CD14-positive monocyte (primary cell): ENCODE data around the gene PRAMEF2. TPM values are rescaled to one million over a fixed set of nuclear protein-coding genes. Genes with fewer than 3 reads are reported as not detected.
A peak's percentile ranks its signal among the peaks of the same experiment; 100 is the strongest.
"Not testable (repeated sequence)": the region's sequence is repeated elsewhere in the genome, so short reads cannot be mapped to it uniquely, and the experiment has no call there.

Experiments used
- DNase-seq, 3 donors: peaks; one replicate each; pipeline ENCODE4 v3.0.0-alpha.2; 2011 to 2022
- H2AFZ ChIP-seq: 2 replicates; pipeline ENCODE4 v1.6.0; 2012; ENCODE audit warnings: mild to moderate bottlenecking, low read depth, low read length, inconsistent platforms; ENCODE audit not compliant: insufficient read depth, poor library complexity, severe bottlenecking
- H3K27ac ChIP-seq, 2 donors: 1 replicate in 1 of 2; 2 replicates in 1 of 2; pipeline ENCODE4 v1.5.1; 2012 to 2013; ENCODE audit warnings: low read length in 2 of 2, control low read depth in 1 of 2, inconsistent platforms in 1 of 2, low read depth in 1 of 2, mild to moderate bottlenecking in 1 of 2
- H3K27me3 ChIP-seq, 2 donors: one replicate each; pipeline versions ENCODE4 v1.6.0 to v1.6.1; 2011 to 2013; ENCODE audit warnings: low read length in 2 of 2; ENCODE audit not compliant: control insufficient read depth in 2 of 2, insufficient read depth in 2 of 2
- H3K36me3 ChIP-seq, 2 donors: replicated peaks in 1 of 2; 1 replicate in 1 of 2; 2 replicates in 1 of 2; pipeline versions ENCODE4 v1.5.1 to v1.6.1; 2012 to 2013; ENCODE audit warnings: low read length in 2 of 2, control low read depth in 1 of 2, inconsistent platforms in 1 of 2, mild to moderate bottlenecking in 1 of 2; ENCODE audit not compliant: insufficient read depth in 2 of 2, control insufficient read depth in 1 of 2
- H3K4me1 ChIP-seq, 2 donors: 1 replicate in 1 of 2; 2 replicates in 1 of 2; pipeline versions ENCODE4 v1.5.1 to v1.6.1; 2012 to 2013; ENCODE audit warnings: low read length in 2 of 2, control low read depth in 1 of 2, inconsistent platforms in 1 of 2, mild to moderate bottlenecking in 1 of 2, moderate library complexity in 1 of 2; ENCODE audit not compliant: insufficient read depth in 2 of 2, control insufficient read depth in 1 of 2
- H3K4me2 ChIP-seq: replicated peaks from 2 replicates; pipeline ENCODE3; 2012; ENCODE audit warnings: low read length, moderate library complexity, mild to moderate bottlenecking; ENCODE audit not compliant: poor library complexity, severe bottlenecking; ENCODE audit errors: extremely low read depth
- H3K4me3 ChIP-seq, 3 experiments: fragments of 200-600 bp in 1 of 3; sonication (generic) in 1 of 3; replicated peaks in 1 of 3; 1 replicate in 2 of 3; 2 replicates in 1 of 3; pipeline ENCODE4 v1.5.1; 2011 to 2013; ENCODE audit warnings: low read length in 3 of 3, mild to moderate bottlenecking in 3 of 3, control low read depth in 2 of 3, low read depth in 2 of 3, inconsistent platforms in 1 of 3, moderate library complexity in 1 of 3
- H3K79me2 ChIP-seq: 2 replicates; pipeline ENCODE4 v1.6.0; 2012; ENCODE audit warnings: mild to moderate bottlenecking, control low read depth, inconsistent platforms, low read length, moderate library complexity; ENCODE audit not compliant: insufficient read depth
- H3K9ac ChIP-seq: 2 replicates; pipeline ENCODE4 v1.6.0; 2017; ENCODE audit warnings: low read length, mild to moderate bottlenecking; ENCODE audit not compliant: insufficient read depth, poor library complexity, severe bottlenecking
- H3K9me3 ChIP-seq, 2 donors: replicated peaks in 1 of 2; 1 replicate in 1 of 2; 2 replicates in 1 of 2; pipeline versions ENCODE4 v1.5.1 to v1.6.1; 2012 to 2013; ENCODE audit warnings: low read length in 2 of 2, control low read depth in 1 of 2; ENCODE audit not compliant: control insufficient read depth in 1 of 2, insufficient read depth in 1 of 2
- H4K20me1 ChIP-seq: 2 replicates; pipeline ENCODE4 v1.6.0; 2012; ENCODE audit warnings: mild to moderate bottlenecking, low read length, control low read depth, moderate library complexity; ENCODE audit not compliant: insufficient read depth
- H3K27ac Mint-ChIP-seq, 7 donors: one replicate each; pipeline ENCODE4 v1.8.0; 2020; ENCODE audit warnings: mild to moderate bottlenecking in 7 of 7, mixed read lengths in 7 of 7, moderate library complexity in 6 of 7, inconsistent platforms in 2 of 7
- H3K27me3 Mint-ChIP-seq, 3 donors: one replicate each; pipeline ENCODE4 v1.8.0; 2021 to 2022; ENCODE audit warnings: low read depth in 3 of 3, mild to moderate bottlenecking in 3 of 3, mixed read lengths in 3 of 3, moderate library complexity in 3 of 3, inconsistent platforms in 1 of 3
- H3K36me3 Mint-ChIP-seq, 2 donors: one replicate each; pipeline ENCODE4 v1.8.0; 2020; ENCODE audit warnings: mixed read lengths in 2 of 2, inconsistent platforms in 1 of 2, mild to moderate bottlenecking in 1 of 2
- H3K4me1 Mint-ChIP-seq: one replicate; pipeline ENCODE4 v1.8.0; 2020; ENCODE audit warnings: mild to moderate bottlenecking, mixed read lengths
- H3K4me3 Mint-ChIP-seq, 2 donors: one replicate each; pipeline ENCODE4 v1.8.0; 2020; ENCODE audit warnings: mild to moderate bottlenecking in 2 of 2, mixed read lengths in 2 of 2, moderate library complexity in 1 of 2
- H3K9me3 Mint-ChIP-seq, 7 donors: one replicate each; pipeline ENCODE4 v1.8.0; 2020 to 2022; ENCODE audit warnings: mixed read lengths in 7 of 7, mild to moderate bottlenecking in 6 of 7, moderate library complexity in 6 of 7, inconsistent platforms in 2 of 7
- WGBS: methylation state at CpG from one replicate; pipeline ENCODE4 v1.1.5; 2013; ENCODE audit warnings: missing lambda C conversion rate; ENCODE audit not compliant: insufficient coverage; 5-methylcytosine and 5-hydroxymethylcytosine counted together
- intact Hi-C, 2 donors: fragments of 100-400 bp; cut with micrococcal nuclease; formaldehyde crosslinking; loops; one replicate each; pipeline versions ENCODE4 v1.15.0 to v1.15.1; 2023
- polyA plus RNA-seq, 3 donors: library from polyadenylated mRNA; depleted of rRNA in 1 of 3; unstranded in 2 of 3; stranded (reverse) in 1 of 3; fragments of 300-500 nt in 2 of 3; fragments of >200 nt in 1 of 3; fragmentation: Illumina TruSeq in 2 of 3; gene quantifications; 1 replicate in 2 of 3; 2 replicates in 1 of 3; pipeline ENCODE4 v1.2.3, GENCODE V29; 2012 to 2021
- TF ChIP-seq, protein P1 (sequence below): fragments of 200-600 bp; IDR thresholded peaks from one replicate; pipeline ENCODE4 v1.8.0; 2022; ENCODE audit warnings: antibody characterized with exemption, mild to moderate bottlenecking

PRAMEF2 gene
- polyA plus RNA-seq, 3 donors, result not detected

DNA sequence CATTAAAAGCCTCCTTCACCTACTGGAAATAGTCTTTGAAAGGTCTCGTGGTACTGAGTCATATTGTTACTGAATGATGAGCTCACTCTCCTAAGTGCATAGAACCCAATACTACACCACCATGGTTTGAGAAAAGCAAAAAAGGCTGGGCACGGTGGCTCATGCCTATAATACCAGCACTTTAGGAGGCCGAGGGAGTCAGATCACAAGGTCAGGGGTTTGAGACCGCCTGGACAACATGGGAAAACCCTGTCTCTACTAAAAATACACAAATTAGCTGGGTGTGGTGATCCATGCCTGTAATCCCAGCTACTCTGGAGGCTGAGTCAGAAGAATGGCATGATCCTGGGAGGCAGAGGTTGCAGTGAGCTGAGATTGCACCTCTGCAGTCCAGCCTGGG is 5.1 kb upstream of the PRAMEF2 start:
- no peaks in the 10 kb centered on the region for H3K4me1 ChIP-seq
- Mint-ChIP-seq H3K9me3 (peaks cover 2 to 9% (median 4%) of the 10 kb centered on the region in 7 donors), H3K4me3 (no peak overlapping the region), H3K4me1 (no peaks in the 10 kb centered on the region), H3K27ac (no peak overlapping the region), H3K27me3 (peaks cover 0 to 4% (median 3%) of the 10 kb centered on the region in 3 donors), H3K36me3 (no peaks in the 10 kb centered on the region)
- no peak overlapping the region for H3K4me2 ChIP-seq
- H3K36me3 ChIP-seq, result no peaks in the 10 kb centered on the region
- no peaks in the 10 kb centered on the region for H3K79me2 ChIP-seq
- no CpG with 5 or more reads among the region's 4 CpGs for WGBS
- H3K27ac ChIP-seq, result no peak overlapping the region
- no peak for DNase-seq
- no peak overlapping the region for H2AFZ ChIP-seq
- H3K4me3 ChIP-seq, result no peak overlapping the region
- TF ChIP-seq, protein P1, sequence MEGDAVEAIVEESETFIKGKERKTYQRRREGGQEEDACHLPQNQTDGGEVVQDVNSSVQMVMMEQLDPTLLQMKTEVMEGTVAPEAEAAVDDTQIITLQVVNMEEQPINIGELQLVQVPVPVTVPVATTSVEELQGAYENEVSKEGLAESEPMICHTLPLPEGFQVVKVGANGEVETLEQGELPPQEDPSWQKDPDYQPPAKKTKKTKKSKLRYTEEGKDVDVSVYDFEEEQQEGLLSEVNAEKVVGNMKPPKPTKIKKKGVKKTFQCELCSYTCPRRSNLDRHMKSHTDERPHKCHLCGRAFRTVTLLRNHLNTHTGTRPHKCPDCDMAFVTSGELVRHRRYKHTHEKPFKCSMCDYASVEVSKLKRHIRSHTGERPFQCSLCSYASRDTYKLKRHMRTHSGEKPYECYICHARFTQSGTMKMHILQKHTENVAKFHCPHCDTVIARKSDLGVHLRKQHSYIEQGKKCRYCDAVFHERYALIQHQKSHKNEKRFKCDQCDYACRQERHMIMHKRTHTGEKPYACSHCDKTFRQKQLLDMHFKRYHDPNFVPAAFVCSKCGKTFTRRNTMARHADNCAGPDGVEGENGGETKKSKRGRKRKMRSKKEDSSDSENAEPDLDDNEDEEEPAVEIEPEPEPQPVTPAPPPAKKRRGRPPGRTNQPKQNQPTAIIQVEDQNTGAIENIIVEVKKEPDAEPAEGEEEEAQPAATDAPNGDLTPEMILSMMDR, result no peak
- no peaks in the 10 kb centered on the region for H3K9me3 ChIP-seq
- no peaks in the 10 kb centered on the region for H3K27me3 ChIP-seq
- H4K20me1 ChIP-seq, result no peaks in the 10 kb centered on the region
- no peak overlapping the region for H3K9ac ChIP-seq
- intact Hi-C loops, result no loop called here

DNA sequence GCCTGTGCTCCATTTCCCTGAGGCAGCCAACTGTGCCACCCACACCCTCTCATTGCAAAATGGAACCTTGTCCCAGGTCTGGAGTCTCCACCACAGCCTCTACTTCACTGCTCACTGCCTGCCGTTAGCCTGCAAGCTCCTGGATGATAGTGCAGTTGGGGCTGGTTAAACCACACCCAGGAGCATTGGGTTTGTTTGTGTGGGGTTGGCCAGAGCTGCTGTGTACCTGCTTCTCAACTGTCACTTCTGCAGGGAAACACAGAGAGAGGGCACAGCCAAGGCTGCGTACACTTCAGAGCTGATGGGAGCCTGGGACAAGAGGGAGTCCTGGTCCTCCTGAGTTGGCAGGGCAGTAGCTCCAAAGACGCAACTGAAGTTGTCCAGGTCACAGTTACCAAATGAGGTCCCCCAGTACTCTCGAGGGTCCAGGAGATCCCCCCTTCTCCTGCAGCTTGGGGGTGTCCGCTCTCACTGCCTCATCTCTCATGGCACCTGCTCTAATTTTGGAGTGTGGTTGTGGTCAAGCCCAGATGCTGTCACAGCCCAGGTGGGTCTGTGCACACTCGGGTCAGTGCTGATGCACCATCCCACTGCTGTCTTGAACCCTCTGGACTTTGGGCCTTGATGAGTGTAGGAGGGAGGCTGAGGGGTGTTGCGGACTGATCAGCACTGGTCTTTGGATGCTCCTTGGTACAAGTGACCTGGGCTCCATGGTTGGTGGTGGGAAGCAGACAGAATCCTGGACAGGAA is 6.4 kb downstream of the PRAMEF2 start:
- H4K20me1 ChIP-seq, H3K9me3 Mint-ChIP-seq, H3K79me2 ChIP-seq, H3K4me1 Mint-ChIP-seq, H3K9ac ChIP-seq, intact Hi-C loops, H3K27me3 Mint-ChIP-seq, H3K4me2 ChIP-seq, H3K4me1 ChIP-seq, H3K27me3 ChIP-seq, H3K9me3 ChIP-seq, H3K4me3 Mint-ChIP-seq, H2AFZ ChIP-seq, H3K36me3 Mint-ChIP-seq, H3K27ac ChIP-seq, H3K4me3 ChIP-seq, DNase-seq, H3K36me3 ChIP-seq: not testable (repeated sequence)
- WGBS, result no CpG with 5 or more reads among the region's 7 CpGs
- peak overlapping the region in 1 of 7 donors; percentile 46 for H3K27ac Mint-ChIP-seq

DNA sequence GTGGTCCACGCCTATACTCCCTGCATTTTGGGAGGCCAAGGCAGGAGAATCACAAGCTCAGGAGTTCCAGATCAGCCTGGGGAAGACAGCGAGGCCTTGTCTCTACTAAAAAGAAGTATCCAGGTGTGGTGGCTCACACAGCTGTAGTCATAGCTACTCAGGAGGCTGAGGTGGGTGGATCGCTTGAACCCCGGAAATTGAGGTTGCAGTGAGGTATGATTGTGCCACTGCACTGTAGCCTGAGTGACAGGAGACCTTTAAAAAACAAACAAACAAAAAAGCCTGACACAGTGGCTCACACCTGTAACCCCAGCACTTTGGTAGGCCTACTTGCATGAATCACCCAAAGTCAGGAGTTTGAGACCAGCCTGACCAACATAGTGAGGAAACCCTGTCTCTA is 21.6 kb downstream of the PRAMEF2 start:
- H3K36me3 Mint-ChIP-seq, H3K36me3 ChIP-seq, H3K27ac Mint-ChIP-seq, H3K4me1 ChIP-seq, H4K20me1 ChIP-seq, H3K9me3 Mint-ChIP-seq, H3K4me1 Mint-ChIP-seq, H3K79me2 ChIP-seq, intact Hi-C loops, H3K27me3 ChIP-seq, H3K4me2 ChIP-seq, H3K27me3 Mint-ChIP-seq, H2AFZ ChIP-seq, H3K27ac ChIP-seq, H3K9ac ChIP-seq, H3K4me3 ChIP-seq, H3K9me3 ChIP-seq, H3K4me3 Mint-ChIP-seq, DNase-seq: not testable (repeated sequence)
- 90% methylated on average over 2 of the region's 4 CpGs for WGBS

DNA sequence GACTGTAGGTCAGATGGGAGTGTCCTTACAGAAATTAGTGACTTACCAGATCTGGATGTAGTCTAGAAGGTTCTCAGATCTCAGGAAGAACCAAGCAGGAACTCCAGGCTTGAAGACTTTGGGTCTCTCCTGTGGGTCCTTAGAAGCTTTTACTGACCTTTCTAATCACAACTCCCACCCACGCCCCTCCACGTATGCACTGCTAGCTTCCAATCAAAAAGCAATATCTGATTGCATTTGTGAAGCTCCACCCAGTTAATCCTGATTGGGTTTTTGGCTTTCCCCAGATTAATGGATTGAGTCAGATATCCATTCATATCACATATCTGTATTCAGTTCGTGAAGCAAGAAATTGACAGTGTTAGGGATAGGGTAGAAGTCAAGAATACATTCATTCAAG is 29.2 kb downstream of the PRAMEF2 start, which contains the start of gene PRAMEF4:
PRAMEF4 (minus strand) TSS at position 101 of the 400 bp plus-strand sequence. CDS start 2,807 bp downstream, outside the sequence.
- intact Hi-C loops, H3K4me3 Mint-ChIP-seq, H3K36me3 Mint-ChIP-seq, H3K27me3 ChIP-seq, H2AFZ ChIP-seq, H3K27ac ChIP-seq, H4K20me1 ChIP-seq, H3K27ac Mint-ChIP-seq, H3K9me3 Mint-ChIP-seq, H3K9ac ChIP-seq, H3K9me3 ChIP-seq, H3K4me1 ChIP-seq, H3K4me3 ChIP-seq, H3K4me2 ChIP-seq, H3K4me1 Mint-ChIP-seq, H3K27me3 Mint-ChIP-seq, H3K79me2 ChIP-seq, DNase-seq, H3K36me3 ChIP-seq: not testable (repeated sequence)
- WGBS, result no CpG with 5 or more reads among the region's 3 CpGs
